Measurements from ENCODE around the gene CEP164.

- TF ChIP-seq SIN3A (IDR thresholded peaks at IDR 0.05; ENCODE audit: borderline replicate concordance, insufficient read depth, low read length) (no peak), POLR2AphosphoS5 (IDR thresholded peaks at IDR 0.05; ENCODE audit: low read depth, low read length) (no peak; the same call in 1 of the 2 replicates), TAF1 (IDR thresholded peaks at IDR 0.05; ENCODE audit: borderline replicate concordance, insufficient read depth, low read length) (no peak), FOXP2 (optimal IDR thresholded peaks at IDR 0.05; ENCODE audit: borderline replicate concordance, extremely low read depth, extremely low read length, insufficient read depth) (no peak)
- TF ChIP-seq, protein P1, sequence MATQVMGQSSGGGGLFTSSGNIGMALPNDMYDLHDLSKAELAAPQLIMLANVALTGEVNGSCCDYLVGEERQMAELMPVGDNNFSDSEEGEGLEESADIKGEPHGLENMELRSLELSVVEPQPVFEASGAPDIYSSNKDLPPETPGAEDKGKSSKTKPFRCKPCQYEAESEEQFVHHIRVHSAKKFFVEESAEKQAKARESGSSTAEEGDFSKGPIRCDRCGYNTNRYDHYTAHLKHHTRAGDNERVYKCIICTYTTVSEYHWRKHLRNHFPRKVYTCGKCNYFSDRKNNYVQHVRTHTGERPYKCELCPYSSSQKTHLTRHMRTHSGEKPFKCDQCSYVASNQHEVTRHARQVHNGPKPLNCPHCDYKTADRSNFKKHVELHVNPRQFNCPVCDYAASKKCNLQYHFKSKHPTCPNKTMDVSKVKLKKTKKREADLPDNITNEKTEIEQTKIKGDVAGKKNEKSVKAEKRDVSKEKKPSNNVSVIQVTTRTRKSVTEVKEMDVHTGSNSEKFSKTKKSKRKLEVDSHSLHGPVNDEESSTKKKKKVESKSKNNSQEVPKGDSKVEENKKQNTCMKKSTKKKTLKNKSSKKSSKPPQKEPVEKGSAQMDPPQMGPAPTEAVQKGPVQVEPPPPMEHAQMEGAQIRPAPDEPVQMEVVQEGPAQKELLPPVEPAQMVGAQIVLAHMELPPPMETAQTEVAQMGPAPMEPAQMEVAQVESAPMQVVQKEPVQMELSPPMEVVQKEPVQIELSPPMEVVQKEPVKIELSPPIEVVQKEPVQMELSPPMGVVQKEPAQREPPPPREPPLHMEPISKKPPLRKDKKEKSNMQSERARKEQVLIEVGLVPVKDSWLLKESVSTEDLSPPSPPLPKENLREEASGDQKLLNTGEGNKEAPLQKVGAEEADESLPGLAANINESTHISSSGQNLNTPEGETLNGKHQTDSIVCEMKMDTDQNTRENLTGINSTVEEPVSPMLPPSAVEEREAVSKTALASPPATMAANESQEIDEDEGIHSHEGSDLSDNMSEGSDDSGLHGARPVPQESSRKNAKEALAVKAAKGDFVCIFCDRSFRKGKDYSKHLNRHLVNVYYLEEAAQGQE (IDR thresholded peaks at IDR 0.05; ENCODE audit: insufficient read depth in 1 of 2, low read depth in 2 of 2, low read length in 2 of 2): no peak
Measured at GRCh38 chr11:117314840-117315239, 12.8 kb upstream of the CEP164 start.
